HEK293 (cell line): ENCODE measurements around the gene NOLC1.

ENCODE experiments used
- CTCF ChIA-PET: fragments of 350-600 bp; formaldehyde crosslinking; extraction: SDS; loops from one replicate; lab custom pipeline; 2021; ENCODE audit warnings: antibody characterized with exemption; lab: Yijun Ruan, JAX
- POLR2A ChIA-PET: fragments of 300-600 bp; formaldehyde crosslinking; extraction: SDS; loops from one replicate; lab custom pipeline; 2020; ENCODE audit warnings: antibody characterized with exemption, inconsistent platforms; lab: Yijun Ruan, JAX
- H3K27ac ChIP-seq: fragments of 200-500 bp; sonication (Bioruptor generic); 2 replicates; pipeline ENCODE4 v1.5.1; 2014; ENCODE audit warnings: low read depth, low read length, control low read depth, inconsistent platforms; ENCODE audit errors: extremely low read depth
- H3K36me3 ChIP-seq, 2 experiments: fragments of 200-500 bp in 1 of 2; sonication (Bioruptor generic) in 1 of 2; 1 replicate in 1 of 2; 2 replicates in 1 of 2; pipeline ENCODE4 v1.5.1; 2014 to 2017; ENCODE audit warnings: inconsistent platforms in 2 of 2, low read length in 2 of 2; ENCODE audit not compliant: control insufficient read depth in 2 of 2, insufficient read depth in 1 of 2
- H3K4me1 ChIP-seq: fragments of 200-500 bp; sonication (Bioruptor generic); 2 replicates; pipeline ENCODE4 v1.5.1; 2014; ENCODE audit warnings: mild to moderate bottlenecking, low read length, inconsistent platforms; ENCODE audit not compliant: control insufficient read depth, insufficient read depth
- H3K4me3 ChIP-seq: 2 replicates; pipeline ENCODE4 v1.5.1; 2011; ENCODE audit warnings: low read depth, mild to moderate bottlenecking, control low read depth, low read length, moderate library complexity
- H3K9me3 ChIP-seq: fragments of 200-500 bp; sonication (Bioruptor generic); 2 replicates; pipeline ENCODE4 v1.5.1; 2014; ENCODE audit warnings: low read depth, low read length, inconsistent platforms; ENCODE audit not compliant: control insufficient read depth, insufficient read depth
- GLI2 ChIP-seq: fragments of 450-650 bp; formaldehyde crosslinking; IDR thresholded peaks from 2 replicates; pipeline ENCODE4; 2017; ENCODE audit warnings: missing biosample characterization, missing genetic modification characterization, low read depth, borderline replicate concordance
- GLI4 ChIP-seq: fragments of 450-650 bp; formaldehyde crosslinking; IDR thresholded peaks from 2 replicates; pipeline ENCODE4 v1.5.1; 2016; ENCODE audit warnings: missing biosample characterization, missing genetic modification characterization
- IKZF3 ChIP-seq: fragments of 450-650 bp; IDR thresholded peaks from 2 replicates; pipeline ENCODE4 v1.5.0; 2018; ENCODE audit warnings: missing biosample characterization, mild to moderate bottlenecking, missing genetic modification characterization, moderate library complexity
- OVOL3 ChIP-seq: fragments of 450-650 bp; formaldehyde crosslinking; IDR thresholded peaks from 2 replicates; pipeline ENCODE4 v1.5.1; 2016; ENCODE audit warnings: missing biosample characterization, missing genetic modification characterization
- SCRT1 ChIP-seq: fragments of 450-650 bp; formaldehyde crosslinking; IDR thresholded peaks from 2 replicates; pipeline ENCODE4 v1.5.1; 2016; ENCODE audit warnings: missing biosample characterization, missing genetic modification characterization, borderline replicate concordance
- SP2 ChIP-seq: fragments of 450-650 bp; formaldehyde crosslinking; IDR thresholded peaks from 2 replicates; pipeline ENCODE4 v1.5.1; 2016; ENCODE audit warnings: missing biosample characterization, missing genetic modification characterization
- ZFP37 ChIP-seq: fragments of 450-650 bp; formaldehyde crosslinking; IDR thresholded peaks from 2 replicates; pipeline ENCODE4 v1.5.1; 2016; ENCODE audit warnings: missing biosample characterization, missing genetic modification characterization
- ZNF155 ChIP-seq: fragments of 450-650 bp; formaldehyde crosslinking; IDR thresholded peaks from 2 replicates; pipeline ENCODE4 v1.5.1; 2016; ENCODE audit warnings: missing biosample characterization, missing genetic modification characterization
- ZNF157 ChIP-seq: fragments of 450-650 bp; formaldehyde crosslinking; IDR thresholded peaks from 2 replicates; pipeline ENCODE4 v1.5.1; 2016; ENCODE audit warnings: missing biosample characterization, missing genetic modification characterization
- ZNF211 ChIP-seq: fragments of 450-650 bp; formaldehyde crosslinking; IDR thresholded peaks from 2 replicates; pipeline ENCODE4 v1.5.1; 2016; ENCODE audit warnings: low read depth, missing biosample characterization, missing genetic modification characterization
- ZNF221 ChIP-seq: fragments of 450-650 bp; formaldehyde crosslinking; IDR thresholded peaks from 2 replicates; pipeline ENCODE4 v1.5.1; 2017; ENCODE audit warnings: missing biosample characterization, missing genetic modification characterization, borderline replicate concordance
- ZNF266 ChIP-seq: fragments of 450-650 bp; formaldehyde crosslinking; IDR thresholded peaks from 2 replicates; pipeline ENCODE4 v1.5.1; 2016; ENCODE audit warnings: missing biosample characterization, missing genetic modification characterization, low read depth
- ZNF292 ChIP-seq: fragments of 450-650 bp; formaldehyde crosslinking; IDR thresholded peaks from 2 replicates; pipeline ENCODE4 v1.5.1; 2016; ENCODE audit warnings: low read depth, missing biosample characterization, missing genetic modification characterization, borderline replicate concordance
- ZNF324 ChIP-seq: fragments of 450-650 bp; formaldehyde crosslinking; IDR thresholded peaks from 2 replicates; pipeline ENCODE4 v1.5.1; 2016; ENCODE audit warnings: missing biosample characterization, missing genetic modification characterization
- ZNF37A ChIP-seq: fragments of 450-650 bp; IDR thresholded peaks from 2 replicates; pipeline ENCODE4 v1.5.1; 2018; ENCODE audit warnings: missing biosample characterization, missing genetic modification characterization
- ZNF391 ChIP-seq: fragments of 450-650 bp; formaldehyde crosslinking; IDR thresholded peaks from 2 replicates; pipeline ENCODE4 v1.5.1; 2016; ENCODE audit warnings: low read depth, missing biosample characterization, missing genetic modification characterization, borderline replicate concordance
- ZNF394 ChIP-seq: fragments of 450-650 bp; formaldehyde crosslinking; IDR thresholded peaks from 2 replicates; pipeline ENCODE4 v1.5.1; 2016; ENCODE audit warnings: missing biosample characterization, missing genetic modification characterization, mild to moderate bottlenecking, moderate library complexity, borderline replicate concordance
- ZNF404 ChIP-seq: fragments of 450-650 bp; formaldehyde crosslinking; IDR thresholded peaks from 2 replicates; pipeline ENCODE4 v1.5.1; 2017; ENCODE audit warnings: missing biosample characterization, missing genetic modification characterization
- ZNF473 ChIP-seq: fragments of 450-650 bp; formaldehyde crosslinking; IDR thresholded peaks from 2 replicates; pipeline ENCODE4 v1.5.1; 2017; ENCODE audit warnings: missing biosample characterization, missing genetic modification characterization
- ZNF521 ChIP-seq: fragments of 450-650 bp; formaldehyde crosslinking; IDR thresholded peaks from 2 replicates; pipeline ENCODE4 v1.5.1; 2017; ENCODE audit warnings: missing biosample characterization, mild to moderate bottlenecking, missing genetic modification characterization
- ZNF548 ChIP-seq: fragments of 450-650 bp; formaldehyde crosslinking; IDR thresholded peaks from 2 replicates; pipeline ENCODE4 v1.5.1; 2016; ENCODE audit warnings: missing biosample characterization, missing genetic modification characterization
- ZNF624 ChIP-seq: fragments of 450-650 bp; formaldehyde crosslinking; IDR thresholded peaks from 2 replicates; pipeline ENCODE4 v1.5.1; 2017; ENCODE audit warnings: missing biosample characterization, missing genetic modification characterization
- ZNF626 ChIP-seq: fragments of 450-650 bp; sonication (Bioruptor Pico); formaldehyde crosslinking; IDR thresholded peaks from 2 replicates; pipeline ENCODE4 v1.5.1; 2018; ENCODE audit warnings: missing biosample characterization, missing genetic modification characterization, inconsistent platforms
- ZNF777 ChIP-seq: fragments of 450-650 bp; formaldehyde crosslinking; IDR thresholded peaks from 2 replicates; pipeline ENCODE4 v1.5.1; 2017; ENCODE audit warnings: missing biosample characterization, missing genetic modification characterization, borderline replicate concordance
- TF ChIP-seq, protein P1 (sequence below): fragments of 450-650 bp; formaldehyde crosslinking; IDR thresholded peaks from 2 replicates; pipeline ENCODE4 v1.5.1; 2016; ENCODE audit warnings: missing biosample characterization, missing genetic modification characterization
- TF ChIP-seq, protein P2 (sequence below): fragments of 450-650 bp; formaldehyde crosslinking; IDR thresholded peaks from 2 replicates; pipeline ENCODE4 v1.5.1; 2016; ENCODE audit warnings: missing biosample characterization, missing genetic modification characterization
- TF ChIP-seq, protein P3 (sequence below): fragments of 450-650 bp; formaldehyde crosslinking; IDR thresholded peaks from 2 replicates; pipeline ENCODE4 v1.5.1; 2017; ENCODE audit warnings: missing biosample characterization, missing genetic modification characterization

NOLC1 gene

DNA sequence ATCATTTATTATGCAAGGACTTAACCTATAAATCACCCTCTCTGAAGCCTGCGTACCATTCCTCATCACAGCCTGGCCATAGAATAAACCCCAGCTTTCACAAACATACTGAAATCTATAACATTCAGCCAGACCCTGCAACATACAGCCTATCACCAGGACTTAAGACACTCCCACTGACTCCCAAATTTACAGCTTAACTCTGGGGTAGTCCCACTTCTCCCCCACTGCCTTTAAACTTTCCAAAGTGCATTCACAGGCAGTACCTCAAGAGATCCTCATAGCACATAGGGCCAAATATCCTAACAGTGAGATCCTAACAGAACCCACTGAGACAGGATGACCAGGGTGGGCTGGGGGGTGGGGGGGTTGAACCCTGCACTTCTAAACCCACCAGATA, 35.5 kb upstream of the NOLC1 start:
- Histone ChIP-seq H3K4me3 (no peak overlapping the region), H3K36me3 (peaks cover 0 to 2% of the 10 kb centered on the region in 2 experiments; a peak in 1 of 3 replicates), H3K27ac (peak overlapping the region; percentile 78), H3K4me1 (peaks cover 48% of the 10 kb centered on the region), H3K9me3 (no peaks in the 10 kb centered on the region)
- ChIA-PET POLR2A (no interaction called here), CTCF (interaction anchor here (0.8 kb wide), 1 partner anchor 15 kb away, joined by 4 read pairs; no protein-coding TSS in a partner anchor)
- TF ChIP-seq SP2 (tag by site-specific recombination): 0 out of 2 replicates have a peak, but pooled peaks have one; percentile 11
- TF ChIP-seq ZNF37A (tag by site-specific recombination): no peak

DNA sequence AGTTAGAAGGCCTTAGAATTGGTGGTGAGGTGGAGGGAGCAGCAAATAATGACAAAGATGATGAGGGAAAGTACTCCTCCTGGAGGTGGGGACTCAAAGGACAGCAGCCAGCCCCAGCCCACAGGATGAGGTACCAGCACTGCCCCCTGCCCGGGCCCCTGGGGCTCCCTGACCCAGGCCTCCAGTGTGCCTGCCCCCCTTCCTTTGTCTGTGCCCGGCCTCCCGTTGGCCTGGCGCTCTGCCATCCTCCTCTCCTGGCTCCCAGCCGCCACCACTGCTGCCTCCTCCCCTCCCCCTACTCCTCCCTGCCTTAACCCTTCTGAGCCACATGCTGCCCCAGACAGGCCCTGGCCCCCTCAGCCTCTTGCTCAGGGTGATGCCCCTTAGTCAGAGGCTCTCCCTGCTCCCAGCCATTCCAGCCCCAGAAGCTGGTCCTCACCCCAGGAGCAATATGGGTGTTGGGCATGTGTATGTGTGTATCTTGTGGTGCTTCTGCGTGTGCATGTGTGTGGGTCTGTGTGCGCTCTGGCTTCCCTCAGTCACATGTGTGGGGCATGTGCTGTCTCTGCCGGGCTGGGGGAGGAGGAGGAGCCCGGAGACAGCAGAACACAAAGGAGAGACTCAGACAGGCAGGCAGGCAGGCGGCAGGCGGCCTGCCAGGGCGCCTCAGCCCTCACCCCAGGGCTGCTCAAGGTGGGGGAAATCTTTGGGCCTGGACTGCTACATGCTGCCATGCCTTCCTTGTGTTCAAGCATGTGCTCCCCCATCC, 34.6 kb upstream of the NOLC1 start:
- Histone ChIP-seq H3K9me3 (no peaks in the 10 kb centered on the region), H3K4me1 (peaks cover 50% of the 10 kb centered on the region), H3K27ac (peak overlapping the region; percentile 78), H3K4me3 (peak overlapping the region; percentile 2), H3K36me3 (no peaks in the 10 kb centered on the region)
- CTCF ChIA-PET: interaction anchor here (0.8 to 1.7 kb wide), 2 partner anchors 14 to 15 kb away, joined by 4 to 8 read pairs; partner anchors contain the start of gene PPRC1
- POLR2A ChIA-PET: interaction anchor here (0.8 kb wide), 1 partner anchor 32 kb away, joined by 8 read pairs; no protein-coding TSS in a partner anchor
- TF ChIP-seq, protein P1, sequence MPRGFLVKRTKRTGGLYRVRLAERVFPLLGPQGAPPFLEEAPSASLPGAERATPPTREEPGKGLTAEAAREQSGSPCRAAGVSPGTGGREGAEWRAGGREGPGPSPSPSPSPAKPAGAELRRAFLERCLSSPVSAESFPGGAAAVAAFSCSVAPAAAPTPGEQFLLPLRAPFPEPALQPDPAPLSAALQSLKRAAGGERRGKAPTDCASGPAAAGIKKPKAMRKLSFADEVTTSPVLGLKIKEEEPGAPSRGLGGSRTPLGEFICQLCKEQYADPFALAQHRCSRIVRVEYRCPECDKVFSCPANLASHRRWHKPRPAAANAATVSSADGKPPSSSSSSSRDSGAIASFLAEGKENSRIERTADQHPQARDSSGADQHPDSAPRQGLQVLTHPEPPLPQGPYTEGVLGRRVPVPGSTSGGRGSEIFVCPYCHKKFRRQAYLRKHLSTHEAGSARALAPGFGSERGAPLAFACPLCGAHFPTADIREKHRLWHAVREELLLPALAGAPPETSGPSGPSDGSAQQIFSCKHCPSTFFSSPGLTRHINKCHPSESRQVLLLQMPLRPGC (tag by site-specific recombination): no peak; the same call in 1 of the 2 replicates
- peak; percentile 92 for TF ChIP-seq ZNF324
- TF ChIP-seq ZNF391 (tag by site-specific recombination): peak; percentile 80; the same call in 1 of the 2 replicates
- TF ChIP-seq, protein P2, sequence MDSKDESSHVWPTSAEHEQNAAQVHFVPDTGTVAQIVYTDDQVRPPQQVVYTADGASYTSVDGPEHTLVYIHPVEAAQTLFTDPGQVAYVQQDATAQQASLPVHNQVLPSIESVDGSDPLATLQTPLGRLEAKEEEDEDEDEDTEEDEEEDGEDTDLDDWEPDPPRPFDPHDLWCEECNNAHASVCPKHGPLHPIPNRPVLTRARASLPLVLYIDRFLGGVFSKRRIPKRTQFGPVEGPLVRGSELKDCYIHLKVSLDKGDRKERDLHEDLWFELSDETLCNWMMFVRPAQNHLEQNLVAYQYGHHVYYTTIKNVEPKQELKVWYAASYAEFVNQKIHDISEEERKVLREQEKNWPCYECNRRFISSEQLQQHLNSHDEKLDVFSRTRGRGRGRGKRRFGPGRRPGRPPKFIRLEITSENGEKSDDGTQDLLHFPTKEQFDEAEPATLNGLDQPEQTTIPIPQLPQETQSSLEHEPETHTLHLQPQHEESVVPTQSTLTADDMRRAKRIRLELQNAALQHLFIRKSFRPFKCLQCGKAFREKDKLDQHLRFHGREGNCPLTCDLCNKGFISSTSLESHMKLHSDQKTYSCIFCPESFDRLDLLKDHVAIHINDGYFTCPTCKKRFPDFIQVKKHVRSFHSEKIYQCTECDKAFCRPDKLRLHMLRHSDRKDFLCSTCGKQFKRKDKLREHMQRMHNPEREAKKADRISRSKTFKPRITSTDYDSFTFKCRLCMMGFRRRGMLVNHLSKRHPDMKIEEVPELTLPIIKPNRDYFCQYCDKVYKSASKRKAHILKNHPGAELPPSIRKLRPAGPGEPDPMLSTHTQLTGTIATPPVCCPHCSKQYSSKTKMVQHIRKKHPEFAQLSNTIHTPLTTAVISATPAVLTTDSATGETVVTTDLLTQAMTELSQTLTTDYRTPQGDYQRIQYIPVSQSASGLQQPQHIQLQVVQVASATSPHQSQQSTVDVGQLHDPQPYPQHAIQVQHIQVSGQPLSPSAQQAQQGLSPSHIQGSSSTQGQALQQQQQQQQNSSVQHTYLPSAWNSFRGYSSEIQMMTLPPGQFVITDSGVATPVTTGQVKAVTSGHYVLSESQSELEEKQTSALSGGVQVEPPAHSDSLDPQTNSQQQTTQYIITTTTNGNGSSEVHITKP (tag by site-specific recombination): peak; percentile 93
- TF ChIP-seq ZNF394 (tag by site-specific recombination): peak; percentile 51; the same call in 1 of the 2 replicates
- no peak for TF ChIP-seq ZNF626 (tag by site-specific recombination)
- TF ChIP-seq ZNF155 (tag by site-specific recombination): no peak
- TF ChIP-seq IKZF3: peak; percentile 85
- TF ChIP-seq ZNF157 (tag by site-specific recombination): no peak
- no peak for TF ChIP-seq ZFP37 (tag by site-specific recombination)
- no peak for TF ChIP-seq ZNF548 (tag by site-specific recombination)
- no peak for TF ChIP-seq ZNF473 (tag by site-specific recombination)
- TF ChIP-seq ZNF292 (tag by site-specific recombination): no peak
- TF ChIP-seq ZNF221: no peak
- no peak for TF ChIP-seq OVOL3 (tag by site-specific recombination)
- TF ChIP-seq ZNF624 (tag by site-specific recombination): no peak
- no peak for TF ChIP-seq GLI4 (tag by site-specific recombination)
- TF ChIP-seq GLI2 (tag by site-specific recombination): no peak
- TF ChIP-seq, protein P3, sequence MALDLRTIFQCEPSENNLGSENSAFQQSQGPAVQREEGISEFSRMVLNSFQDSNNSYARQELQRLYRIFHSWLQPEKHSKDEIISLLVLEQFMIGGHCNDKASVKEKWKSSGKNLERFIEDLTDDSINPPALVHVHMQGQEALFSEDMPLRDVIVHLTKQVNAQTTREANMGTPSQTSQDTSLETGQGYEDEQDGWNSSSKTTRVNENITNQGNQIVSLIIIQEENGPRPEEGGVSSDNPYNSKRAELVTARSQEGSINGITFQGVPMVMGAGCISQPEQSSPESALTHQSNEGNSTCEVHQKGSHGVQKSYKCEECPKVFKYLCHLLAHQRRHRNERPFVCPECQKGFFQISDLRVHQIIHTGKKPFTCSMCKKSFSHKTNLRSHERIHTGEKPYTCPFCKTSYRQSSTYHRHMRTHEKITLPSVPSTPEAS: peak; percentile 59; the same call in 1 of the 2 replicates
- TF ChIP-seq ZNF266: no peak
- TF ChIP-seq ZNF404: no peak
- TF ChIP-seq ZNF211 (tag by site-specific recombination): no peak
- TF ChIP-seq ZNF777 (tag by site-specific recombination): no peak
- no peak for TF ChIP-seq SCRT1 (tag by site-specific recombination)
- no peak for TF ChIP-seq ZNF521 (tag by site-specific recombination)
